HCT116 (cell line): Measurements from ENCODE around the gene ST6GALNAC2. TPM values are rescaled to one million over a fixed set of nuclear protein-coding genes. Genes with fewer than 3 reads are reported as not detected.

Experiments used
- ATAC-seq: fragments of 200-7000 bp; cut with Tn5 transposase; 2 replicates; pipeline ENCODE4 v1.9.1; 2020; ENCODE audit warnings: mild to moderate bottlenecking, moderate library complexity
- BruUV-seq: library from RNA; stranded (reverse); fragments of 400-500 nt; replicated peaks from 2 replicates; lab custom pipeline; 2021; lab: Mats Ljungman, UMichigan
- CTCF ChIA-PET: fragments of 300-600 bp; sonication (Branson Sonifier 250); formaldehyde crosslinking; loops from one replicate; lab custom pipeline; 2021; ENCODE audit warnings: antibody characterized with exemption; lab: Charles Lee
- POLR2A ChIA-PET: fragments of 300-600, 350-600 bp; sonication (Branson Sonifier 250); formaldehyde crosslinking; loops from one replicate; lab custom pipeline; 2021; ENCODE audit warnings: antibody characterized with exemption; lab: Charles Lee
- RAD21 ChIA-PET, 2 experiments: fragments of 300-600 bp; sonication (Branson Sonifier 250); formaldehyde crosslinking; loops; one replicate each; lab custom pipeline; 2023; ENCODE audit warnings: low total read pairs in 2 of 2; ENCODE audit not compliant: uncharacterized antibody in 2 of 2, unreplicated experiment in 2 of 2, low non-redundant PET in 1 of 2; lab: Charles Lee
- DNase-seq: peaks from one replicate; pipeline ENCODE4 v3.0.0-alpha.2; 2010; ENCODE audit warnings: low read depth, low spot score
- H2AFZ ChIP-seq: fragments of 200-600 bp; shearing (Covaris generic), sonication (generic); 2 replicates; pipeline ENCODE4 v1.6.1; 2017; ENCODE audit warnings: low read depth, mixed run types, mixed read lengths, antibody characterized with exemption, low read length; ENCODE audit not compliant: poor library complexity, severe bottlenecking
- H3K27ac ChIP-seq: 2 replicates; pipeline ENCODE4 v1.5.1; 2012; ENCODE audit warnings: low read depth, low read length
- H3K27me3 ChIP-seq: fragments of 200-600 bp; sonication (generic); 2 replicates; pipeline ENCODE4 v1.6.1; 2016; ENCODE audit warnings: mixed run types, low read length, mixed read lengths; ENCODE audit not compliant: insufficient read depth
- H3K36me3 ChIP-seq, 2 experiments: fragments of 200-500 bp in 1 of 2; fragments of 200-600 bp in 1 of 2; sonication (Bioruptor generic) in 1 of 2; sonication (generic) in 1 of 2; 2 replicates each; pipeline versions ENCODE4 v1.5.1 to v1.6.1; 2014 to 2016; ENCODE audit warnings: low read length in 2 of 2, inconsistent platforms in 1 of 2, mixed read lengths in 1 of 2, mixed run types in 1 of 2; ENCODE audit not compliant: insufficient read depth in 2 of 2, control insufficient read depth in 1 of 2
- H3K4me1 ChIP-seq, 2 experiments: fragments of 200-600 bp in 1 of 2; sonication (generic) in 1 of 2; 2 replicates each; pipeline versions ENCODE4 v1.5.1 to v1.6.1; 2012 to 2017; ENCODE audit warnings: low read length in 2 of 2, inconsistent platforms in 1 of 2, mild to moderate bottlenecking in 1 of 2, mixed read lengths in 1 of 2, mixed run types in 1 of 2, moderate library complexity in 1 of 2; ENCODE audit not compliant: insufficient read depth in 2 of 2, control insufficient read depth in 1 of 2
- H3K4me2 ChIP-seq: fragments of 200-600 bp; sonication (generic); 2 replicates; pipeline ENCODE4 v1.6.1; 2017; ENCODE audit warnings: mixed run types, low read length, mixed read lengths
- H3K4me3 ChIP-seq, 2 experiments: fragments of 200-600 bp in 1 of 2; sonication (generic) in 1 of 2; replicated peaks in 1 of 2; 2 replicates each; pipeline ENCODE4 v1.5.1; 2011 to 2016; ENCODE audit warnings: low read length in 2 of 2, control low read depth in 1 of 2, low read depth in 1 of 2, mild to moderate bottlenecking in 1 of 2, mixed read lengths in 1 of 2, mixed run types in 1 of 2
- H3K79me2 ChIP-seq: fragments of 200-600 bp; sonication (generic); 2 replicates; pipeline ENCODE4 v1.6.1; 2017; ENCODE audit warnings: mild to moderate bottlenecking, mixed run types, low read length, moderate library complexity, mixed read lengths; ENCODE audit not compliant: insufficient read depth
- H3K9ac ChIP-seq: fragments of 200-600 bp; sonication (generic); 2 replicates; pipeline ENCODE4 v1.6.1; 2016; ENCODE audit warnings: low read length, mixed read lengths
- H3K9me2 ChIP-seq: fragments of 200-600 bp; sonication (generic), shearing (Covaris generic); 2 replicates; pipeline ENCODE4 v1.6.1; 2017; ENCODE audit warnings: mixed run types, mild to moderate bottlenecking, moderate library complexity; ENCODE audit not compliant: insufficient read depth
- H3K9me3 ChIP-seq, 2 experiments: fragments of 200-500 bp in 1 of 2; fragments of 200-600 bp in 1 of 2; sonication (Bioruptor generic) in 1 of 2; sonication (generic) in 1 of 2; 2 replicates each; pipeline ENCODE4 v1.6.1; 2014 to 2017; ENCODE audit warnings: low read length in 2 of 2, mixed read lengths in 2 of 2, inconsistent platforms in 1 of 2, low read depth in 1 of 2, mild to moderate bottlenecking in 1 of 2, mixed run types in 1 of 2, moderate library complexity in 1 of 2; ENCODE audit not compliant: control insufficient read depth in 1 of 2, insufficient read depth in 1 of 2
- H4K20me1 ChIP-seq: fragments of 200-600 bp; sonication (generic), shearing (Covaris generic); 2 replicates; pipeline ENCODE4 v1.6.1; 2017; ENCODE audit warnings: mixed run types, mild to moderate bottlenecking, moderate library complexity; ENCODE audit not compliant: insufficient read depth
- CEBPB ChIP-seq: IDR thresholded peaks from 2 replicates; pipeline ENCODE4 v1.6.1; 2012; ENCODE audit warnings: low read depth
- EZH2 ChIP-seq: fragments of 200-600 bp; sonication (generic); IDR thresholded peaks from 2 replicates; pipeline ENCODE4 v1.6.1; 2017; ENCODE audit warnings: antibody characterized with exemption, mixed run types
- MAX ChIP-seq: IDR thresholded peaks from 2 replicates; pipeline ENCODE4 v1.6.1; 2012
- POLR2AphosphoS5 ChIP-seq: IDR thresholded peaks from 2 replicates; pipeline ENCODE4 v1.6.1; 2011; ENCODE audit warnings: mild to moderate bottlenecking, low read depth, low read length, moderate library complexity
- REST ChIP-seq: IDR thresholded peaks from 2 replicates; pipeline ENCODE4 v1.6.1; 2012; ENCODE audit warnings: low read depth
- SIN3A ChIP-seq: IDR thresholded peaks from 2 replicates; pipeline ENCODE4 v1.6.1; 2012; ENCODE audit warnings: low read depth
- SP1 ChIP-seq: IDR thresholded peaks from 2 replicates; pipeline ENCODE4 v1.6.1; 2012; ENCODE audit warnings: low read depth
- SRF ChIP-seq: IDR thresholded peaks from 2 replicates; pipeline ENCODE4 v1.6.1; 2012; ENCODE audit warnings: low read depth
- YY1 ChIP-seq: IDR thresholded peaks from 2 replicates; pipeline ENCODE4 v1.6.1; 2011; ENCODE audit warnings: low read length, low read depth, moderate library complexity, mild to moderate bottlenecking; ENCODE audit not compliant: insufficient replicate concordance; ENCODE audit errors: extremely low read depth
- ZFX ChIP-seq: fragments of 450-650 bp; IDR thresholded peaks from 2 replicates; pipeline ENCODE4 v1.6.1; 2017
- intact Hi-C: fragments of 100-400 bp; cut with micrococcal nuclease; formaldehyde crosslinking; loops from 2 replicates; pipeline ENCODE4 v1.10.0; 2022
- total RNA-seq: library from RNA; stranded (reverse); gene quantifications from one replicate; pipeline ENCODE4 v1.2.1, GENCODE V29; 2021; ENCODE audit not compliant: unreplicated experiment

The ST6GALNAC2 gene
- total RNA-seq, 1 experiment from 2014 or later: 14.7 TPM

DNA sequence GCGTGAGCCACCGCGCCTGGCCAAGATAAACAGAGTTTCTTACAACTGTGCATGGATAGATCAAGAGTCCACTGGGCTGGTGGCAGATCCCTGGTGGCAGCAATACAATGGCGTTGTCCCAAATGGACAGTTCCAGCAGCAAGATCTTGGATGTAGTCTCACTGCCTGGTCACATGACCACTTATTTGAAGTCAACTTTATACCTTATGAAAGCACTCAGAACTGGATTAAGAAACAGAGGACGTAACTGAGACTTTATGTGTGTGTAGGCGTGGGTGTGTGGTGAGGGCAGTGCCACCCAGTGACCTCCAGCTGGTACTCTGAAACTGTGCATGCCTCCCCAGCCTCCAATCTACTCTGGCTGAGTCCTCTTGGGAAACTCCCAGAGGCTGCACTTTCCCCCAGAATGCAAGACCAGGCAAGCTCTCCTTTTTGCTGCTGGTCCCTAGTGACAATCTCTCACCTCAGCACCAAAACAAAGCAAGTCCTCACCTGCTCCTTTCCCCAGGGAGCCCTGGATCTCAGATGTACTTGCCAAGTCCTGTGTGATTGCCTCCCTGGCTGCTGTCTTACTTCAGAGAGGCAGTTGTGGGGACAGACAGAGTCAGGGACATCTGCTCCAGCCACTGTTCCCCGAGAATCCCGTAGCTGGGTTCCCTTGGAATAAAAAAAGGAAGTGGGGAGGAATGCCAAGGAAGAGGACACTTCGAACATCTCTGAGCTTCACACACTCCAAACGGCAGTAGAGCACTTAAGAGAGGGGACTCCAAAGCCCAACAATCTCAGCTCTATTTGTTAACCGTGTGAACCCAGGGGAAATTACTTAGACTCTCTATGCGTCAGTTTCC, 11.7 kb upstream of the ST6GALNAC2 start:
- H3K4me1 ChIP-seq: peaks cover 45 to 66% of the 10 kb centered on the region in 2 experiments

GRCh38 chr17:76594690-76595089, 9.0 kb upstream of the ST6GALNAC2 start:
- no peak overlapping the region for H2AFZ ChIP-seq
- no peak for DNase-seq
- intact Hi-C loops: no loop called here
- no peaks in the 10 kb centered on the region for H3K9me2 ChIP-seq
- no peak overlapping the region for H3K4me3 ChIP-seq
- H3K27me3 ChIP-seq: no peaks in the 10 kb centered on the region
- no peaks in the 10 kb centered on the region for H4K20me1 ChIP-seq
- H3K9me3 ChIP-seq: no peaks in the 10 kb centered on the region
- ATAC-seq: no peak
- no peaks in the 10 kb centered on the region for H3K36me3 ChIP-seq
- H3K27ac ChIP-seq: no peak overlapping the region
- no peaks in the 10 kb centered on the region for H3K79me2 ChIP-seq
- POLR2A ChIA-PET: interaction anchor here (1.0 to 2.7 kb wide), 3 partner anchors 18 to 34 kb away, joined by 5 to 13 read pairs (median 7); no protein-coding TSS in a partner anchor
- TF ChIP-seq EZH2 (no peak), YY1 (no peak), REST (no peak), CEBPB (no peak), SP1 (no peak), ZFX (no peak), POLR2AphosphoS5 (no peak), SRF (no peak)
- RAD21 ChIA-PET: no interaction called here
- H3K4me2 ChIP-seq: no peak overlapping the region
- CTCF ChIA-PET: interaction anchor here (0.6 to 1.0 kb wide), 3 partner anchors 18 to 225 kb away, joined by 3 read pairs; no protein-coding TSS in a partner anchor
- peaks cover 22 to 40% of the 10 kb centered on the region in 2 experiments for H3K4me1 ChIP-seq
- no peak overlapping the region for H3K9ac ChIP-seq
- BruUV-seq: no TSS peak

More for the DNA sequence above, 11.7 kb upstream of the ST6GALNAC2 start:
- no peak overlapping the region for H3K4me3 ChIP-seq
- no peaks in the 10 kb centered on the region for H3K27me3 ChIP-seq
- ChIA-PET POLR2A (interaction anchor here (0.7 to 1.6 kb wide), 2 partner anchors 16 to 74 kb away, joined by 3 read pairs; no protein-coding TSS in a partner anchor), RAD21 (no interaction called here), CTCF (interaction anchor here (1.6 kb wide), 1 partner anchor 40 kb away, joined by 5 read pairs; no protein-coding TSS in a partner anchor)
- H4K20me1 ChIP-seq: no peaks in the 10 kb centered on the region
- no peak overlapping the region for H2AFZ ChIP-seq
- no peak for DNase-seq
- H3K9me3 ChIP-seq: no peaks in the 10 kb centered on the region
- H3K9ac ChIP-seq: no peak overlapping the region
- H3K79me2 ChIP-seq: no peaks in the 10 kb centered on the region
- H3K4me2 ChIP-seq: peak overlapping the region; percentile 22; the same call in 1 of the 2 replicates
- H3K36me3 ChIP-seq: no peaks in the 10 kb centered on the region
- H3K9me2 ChIP-seq: no peaks in the 10 kb centered on the region
- no TSS peak for BruUV-seq
- TF ChIP-seq POLR2AphosphoS5 (no peak), SIN3A (no peak), EZH2 (no peak), MAX (no peak)
- no peak for ATAC-seq
- H3K27ac ChIP-seq: no peak overlapping the region
- intact Hi-C loops: no loop called here
